Measurements from ENCODE around the gene ZNF485.

GRCh38 chr10:43640603-43641002, 34.4 kb downstream of the ZNF485 start:
- TF ChIP-seq REST (IDR thresholded peaks at IDR 0.05) (no peak), CTCF (IDR thresholded peaks at IDR 0.05) (no peak), RCOR1 (IDR thresholded peaks at IDR 0.05; ENCODE audit: low read depth, low read length) (no peak), TP53 (CRISPR knock-in tag; IDR thresholded peaks at IDR 0.05) (no peak), NFE2L2 (conservative IDR thresholded peaks at IDR 0.05; ENCODE audit: low read length) (no peak)

All from A549 (cell line).